GM18861 (cell line): Measurements from ENCODE around the gene TENM4.

ENCODE experiments used
- ATAC-seq: cut with Tn5 transposase; IDR thresholded peaks from one replicate; pipeline ENCODE4 v1.9.1; 2021; ENCODE audit not compliant: unreplicated experiment

TENM4 gene

DNA sequence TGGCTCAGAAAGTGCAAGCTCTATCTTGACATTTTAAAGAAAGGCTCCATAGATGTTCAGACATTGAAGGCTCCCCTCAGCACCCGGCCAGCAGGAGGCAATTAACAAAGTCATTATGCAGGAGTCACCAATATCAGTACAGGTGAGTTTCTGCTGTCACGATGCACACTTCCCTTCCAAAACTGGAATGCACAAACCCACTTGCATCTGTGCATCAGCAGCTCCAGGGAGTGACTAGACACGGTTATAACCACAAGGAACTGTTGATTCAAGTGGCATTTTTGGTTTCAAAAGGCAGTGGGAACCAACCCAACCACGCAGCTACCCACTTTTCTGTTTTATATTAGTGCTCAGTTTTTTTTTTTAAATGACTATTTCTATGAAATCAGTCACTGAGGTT lies 572.3 kb downstream of the TENM4 start:
- ATAC-seq: no peak

DNA sequence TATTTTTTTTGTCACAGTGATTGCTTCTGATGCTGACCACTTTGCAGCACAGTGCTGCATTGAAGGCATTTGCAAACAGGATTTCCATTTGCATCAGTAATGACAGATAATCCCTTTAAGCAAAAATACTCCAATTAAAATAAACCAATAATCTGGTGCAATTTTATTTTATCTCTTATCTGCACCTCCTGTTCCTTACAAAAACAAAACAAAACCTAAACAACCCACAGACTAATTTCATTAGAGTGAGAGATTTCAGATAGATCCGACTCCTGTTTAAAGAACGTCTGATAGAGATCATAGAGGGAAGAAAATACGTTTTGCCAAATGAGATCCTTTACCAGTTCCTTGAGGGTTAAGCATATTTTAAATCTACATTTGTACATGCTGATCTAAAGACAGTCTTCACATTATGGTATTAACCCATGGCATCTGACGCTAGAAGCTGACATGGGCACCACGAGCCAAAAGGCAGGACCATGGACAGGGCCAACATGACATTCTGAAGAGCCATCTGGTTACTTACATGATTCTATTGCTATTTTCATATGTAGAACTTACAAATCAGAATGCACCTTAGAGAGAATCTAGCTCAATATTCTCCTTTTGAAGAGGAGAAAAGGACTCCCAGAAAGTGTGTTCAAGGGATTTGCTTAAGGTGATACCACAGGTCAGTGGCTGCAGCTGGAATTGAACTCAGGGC lies 580.0 kb downstream of the TENM4 start:
- no peak for ATAC-seq

DNA sequence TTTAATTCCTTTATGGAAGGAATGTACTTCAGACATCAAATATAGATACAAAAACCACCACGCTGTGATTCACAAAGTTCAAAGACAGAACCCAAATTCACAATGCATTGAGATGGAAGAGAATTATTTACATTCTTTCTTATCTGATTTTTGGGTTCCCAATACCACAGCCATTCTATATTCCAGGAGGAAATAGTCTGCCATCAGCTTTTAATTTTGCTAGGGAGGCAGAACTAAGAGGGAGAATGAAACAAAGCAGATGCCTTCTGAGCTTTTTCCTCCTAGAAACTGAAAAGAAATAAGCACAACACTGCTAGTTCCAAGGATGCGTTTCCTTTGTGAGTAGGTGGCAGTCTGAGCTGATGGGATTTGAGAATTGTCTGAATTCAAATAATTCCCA lies 583.1 kb downstream of the TENM4 start:
- ATAC-seq: no peak

DNA sequence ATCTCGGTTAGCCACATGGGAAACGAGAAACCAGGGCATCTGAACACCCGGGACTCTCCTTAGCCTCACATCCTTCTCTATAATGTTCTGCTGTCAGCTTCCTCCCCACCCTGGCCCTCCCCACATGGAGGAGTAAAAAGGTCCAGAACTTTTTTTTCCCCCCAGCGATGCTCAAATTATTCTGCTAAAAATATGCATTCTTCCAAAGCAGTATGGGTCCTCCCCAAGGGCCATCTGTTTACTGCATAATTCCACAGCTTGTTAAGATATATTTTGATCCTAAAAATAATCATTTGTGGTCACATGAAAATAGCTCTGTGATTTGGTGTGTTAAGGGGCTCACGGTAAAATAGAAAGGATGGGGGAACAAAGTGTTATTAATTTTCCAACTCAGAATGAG lies 584.6 kb downstream of the TENM4 start:
- ATAC-seq: no peak

- ATAC-seq: no peak
These were observed 585.7 kb downstream of the TENM4 start for GRCh38 chr11:78855116-78855515.

DNA sequence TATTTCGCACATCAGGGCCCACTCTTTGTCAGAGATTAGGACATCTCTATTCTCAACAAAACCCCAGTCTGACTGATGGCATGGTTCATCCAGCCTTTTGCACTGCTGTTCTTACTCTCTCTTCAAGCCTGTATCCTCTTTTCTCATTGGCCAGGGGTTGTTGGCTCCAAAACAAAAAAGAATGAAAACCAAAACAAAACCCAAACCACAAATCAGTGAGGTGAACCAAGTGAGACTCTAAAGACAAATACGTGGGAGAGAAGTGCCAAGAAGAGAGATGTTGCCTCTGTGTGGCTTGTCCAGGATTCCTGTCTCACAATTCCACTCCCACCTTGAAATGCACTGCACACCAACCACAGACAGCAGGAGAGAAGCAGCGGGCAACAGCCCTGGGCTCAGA lies 587.3 kb downstream of the TENM4 start:
- no peak for ATAC-seq

GRCh38 chr11:78851878-78852586 lies 588.8 kb downstream of the TENM4 start:
- no peak for ATAC-seq

- no peak for ATAC-seq
These were observed 590.8 kb downstream of the TENM4 start for GRCh38 chr11:78850078-78850477.

DNA sequence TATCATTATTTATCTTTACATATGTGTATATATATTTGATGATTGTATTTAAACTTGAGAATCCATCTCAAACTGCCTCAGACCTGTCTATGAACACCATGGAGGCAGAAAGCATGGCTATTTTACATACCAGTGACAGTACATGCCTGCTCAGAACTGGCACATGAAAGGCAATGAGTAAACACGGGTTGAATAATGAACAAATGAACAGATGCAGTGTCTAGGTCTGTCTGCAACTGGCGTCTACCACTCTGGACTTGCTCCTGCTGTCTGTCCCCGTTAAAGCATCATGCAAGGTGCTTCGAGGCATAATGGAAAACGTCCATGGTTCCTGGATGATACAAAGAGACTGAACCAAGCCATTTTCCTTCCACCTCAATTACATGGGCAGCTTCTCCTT lies 594.6 kb downstream of the TENM4 start:
- no peak for ATAC-seq

DNA sequence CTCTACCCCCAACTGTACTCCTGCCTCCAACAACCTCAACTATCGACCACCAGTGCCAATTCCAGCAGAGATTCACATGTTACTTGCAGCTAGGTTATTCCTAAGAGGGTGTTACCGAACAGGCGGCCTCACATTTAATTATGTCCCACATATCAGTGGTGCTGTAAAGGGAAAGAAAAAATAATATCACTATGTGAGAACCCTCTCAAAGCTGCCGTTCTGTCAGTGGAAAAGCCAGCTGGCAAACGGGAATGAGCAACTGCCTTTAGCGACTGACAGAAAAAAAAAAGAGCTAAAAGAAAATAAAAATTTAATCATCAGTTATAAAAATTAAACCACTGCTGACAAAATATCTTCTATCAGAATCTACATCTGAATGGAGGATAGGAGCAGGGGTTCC lies 595.3 kb downstream of the TENM4 start:
- no peak for ATAC-seq

DNA sequence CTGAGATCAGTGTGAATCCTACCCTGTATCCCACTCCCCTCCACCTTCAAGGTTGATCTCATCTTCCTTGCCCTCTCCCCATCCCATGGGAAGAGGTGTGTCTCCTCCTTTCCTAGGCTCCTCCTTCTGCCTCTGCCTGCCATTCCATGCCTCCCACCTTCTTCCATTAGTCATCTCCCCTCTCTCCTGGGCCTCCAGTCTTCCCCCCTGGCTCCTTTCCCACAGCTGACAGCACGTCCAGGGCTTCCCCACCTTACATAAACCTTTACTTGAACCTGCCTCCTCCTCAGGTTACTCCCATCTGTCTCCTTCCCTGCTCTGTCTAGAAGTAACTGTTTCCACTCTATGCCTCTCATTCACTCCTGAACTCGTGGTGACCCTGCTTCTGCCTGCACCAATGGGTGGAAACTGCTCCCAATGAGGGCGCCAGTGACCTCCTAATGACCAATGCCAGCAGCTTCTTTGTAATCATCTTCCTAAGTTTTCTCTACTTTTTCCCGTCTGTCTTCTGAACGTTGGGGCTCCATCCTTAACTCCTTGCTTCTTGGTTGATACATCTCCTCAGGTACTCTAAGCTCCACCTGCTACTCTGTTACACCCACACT lies 599.3 kb downstream of the TENM4 start:
- ATAC-seq: no peak

- no peak for ATAC-seq
These were observed 600.2 kb downstream of the TENM4 start for GRCh38 chr11:78840623-78841022.

- ATAC-seq: no peak
These were observed 600.6 kb downstream of the TENM4 start for GRCh38 chr11:78840200-78840599.

DNA sequence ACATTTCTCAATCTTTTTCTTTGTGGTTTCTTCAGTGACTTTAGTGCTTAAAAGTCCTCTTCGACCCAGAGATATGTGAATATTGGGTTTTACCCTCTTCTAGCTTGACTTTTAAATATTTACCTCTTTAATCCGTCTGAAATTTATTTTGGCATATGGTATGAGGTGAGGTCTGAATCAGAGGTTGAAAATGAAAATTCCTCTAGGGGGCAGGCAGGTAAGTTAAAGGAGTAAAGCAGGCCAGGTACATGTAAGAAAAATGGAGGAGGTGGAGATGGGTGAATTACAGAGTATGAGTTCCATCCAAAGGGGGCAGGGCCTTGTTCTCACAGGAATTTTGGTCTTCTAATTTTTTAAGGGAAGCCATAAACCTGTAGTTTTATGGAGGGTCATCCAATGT lies 602.4 kb downstream of the TENM4 start:
- ATAC-seq: no peak

DNA sequence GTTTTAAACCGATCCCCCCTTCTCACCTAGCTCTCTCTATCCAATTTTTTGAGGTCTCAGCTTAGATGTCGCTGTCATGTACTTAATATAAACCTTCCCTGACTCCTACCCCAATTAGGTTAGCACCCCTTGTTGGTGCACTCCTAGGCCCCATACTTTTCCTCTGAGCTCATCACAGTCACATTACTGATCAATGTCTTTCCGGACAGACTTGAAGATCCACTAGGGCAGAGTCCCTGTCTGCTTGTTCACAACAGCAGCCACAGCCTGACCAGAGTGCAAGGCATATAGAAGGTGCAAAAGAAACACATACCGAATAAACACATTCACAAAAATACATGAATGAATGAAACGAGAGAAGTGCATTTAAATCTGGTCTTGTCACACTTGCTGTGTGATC lies 605.2 kb downstream of the TENM4 start:
- ATAC-seq: no peak

- ATAC-seq: no peak
These were observed 605.9 kb downstream of the TENM4 start for GRCh38 chr11:78834886-78835285.

GRCh38 chr11:78833237-78833636 lies 607.6 kb downstream of the TENM4 start:
- no peak for ATAC-seq

DNA sequence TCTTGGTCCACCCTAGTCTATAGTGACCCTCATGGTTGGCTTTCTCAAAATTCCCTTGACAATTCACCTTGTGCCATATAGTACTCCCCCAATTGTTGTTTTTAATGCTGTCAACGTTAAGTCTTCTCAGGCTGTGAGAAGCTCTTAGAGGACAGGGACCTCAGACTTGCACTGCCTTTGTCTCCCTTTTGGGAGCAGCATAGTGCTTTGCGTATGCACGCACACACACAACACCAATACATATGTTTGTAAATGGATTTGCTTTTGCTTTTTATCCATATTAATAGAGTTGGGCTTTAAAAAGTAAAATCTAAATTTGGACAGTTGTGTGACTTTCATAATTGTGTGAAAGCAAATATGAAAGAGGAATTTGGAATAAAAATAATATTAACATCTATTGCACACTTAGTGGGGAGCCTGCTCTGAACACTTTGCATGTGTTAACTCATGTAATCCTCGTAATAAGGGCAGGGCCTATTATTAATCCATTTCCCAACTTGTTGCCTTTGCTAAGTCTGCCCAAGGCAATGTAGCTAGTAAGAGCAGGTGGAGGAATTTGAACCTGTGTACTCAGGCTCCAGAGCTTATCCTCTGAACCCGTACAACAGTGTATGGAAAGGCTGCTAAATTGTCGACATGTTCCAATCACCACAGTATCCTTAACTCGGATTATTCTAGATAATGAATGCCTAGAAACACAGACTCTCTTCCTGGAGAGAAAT lies 608.4 kb downstream of the TENM4 start:
- no peak for ATAC-seq

GRCh38 chr11:78831571-78831970 lies 609.3 kb downstream of the TENM4 start:
- no peak for ATAC-seq

- ATAC-seq: no peak
These were observed 610.5 kb downstream of the TENM4 start for GRCh38 chr11:78830277-78830819.

DNA sequence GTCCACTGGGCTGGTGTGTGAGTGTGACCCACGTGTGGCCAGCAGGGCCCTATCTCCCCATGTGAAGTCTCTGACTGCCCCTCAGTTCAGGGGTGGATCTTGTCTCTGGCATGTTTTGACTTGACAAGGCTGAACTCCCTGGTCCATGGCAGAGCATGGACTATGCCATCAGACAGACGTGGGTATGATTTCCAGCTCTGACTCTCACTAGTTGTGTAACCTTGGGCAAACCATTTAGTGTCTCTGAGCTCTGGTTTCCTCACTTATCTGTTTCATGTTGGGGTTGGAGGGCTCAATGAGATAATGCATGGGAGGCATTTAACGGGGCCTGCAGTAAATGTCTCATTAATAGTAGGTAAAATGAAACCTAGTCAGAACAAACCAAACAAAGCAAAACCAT lies 611.7 kb downstream of the TENM4 start:
- ATAC-seq: no peak
